ENCODE results near the gene PNMA8A.
A peak's percentile ranks its signal among the peaks of the same experiment; 100 is the strongest.
"Not testable (repeated sequence)": the region's sequence is repeated elsewhere in the genome, so short reads cannot be mapped to it uniquely, and the experiment has no call there.

Gene PNMA8A

GRCh38 chr19:46471116-46471733 lies at the start of gene PNMA8A:
PNMA8A (minus strand) TSS chr19:46471563; CDS start chr19:46471035, 528 bp downstream.
- DNase-seq (ENCODE audit: low spot score), result no peak

GRCh38 chr19:46520616-46521015 lies 49.3 kb upstream of the PNMA8A start:
- no peak for DNase-seq (ENCODE audit: low spot score)

GRCh38 chr19:46517471-46517870 lies 46.1 kb upstream of the PNMA8A start:
- DNase-seq (ENCODE audit: low spot score), result no peak

- DNase-seq (ENCODE audit: low spot score), result peak; percentile 69
Observed at GRCh38 chr19:46515879-46516350, 44.6 kb upstream of the PNMA8A start.

- no peak for DNase-seq (ENCODE audit: low spot score)
Observed at GRCh38 chr19:46515290-46515609, 43.9 kb upstream of the PNMA8A start.

- DNase-seq (ENCODE audit: low spot score), result no peak
Observed at GRCh38 chr19:46514589-46515289, 43.4 kb upstream of the PNMA8A start.

- DNase-seq (ENCODE audit: low spot score), result peak; percentile 73
Observed at GRCh38 chr19:46513461-46514236, 42.3 kb upstream of the PNMA8A start.

- no peak for DNase-seq (ENCODE audit: low spot score)
Observed at GRCh38 chr19:46511237-46511636, 39.9 kb upstream of the PNMA8A start.

GRCh38 chr19:46508206-46508605 lies 36.8 kb upstream of the PNMA8A start:
- no peak for DNase-seq (ENCODE audit: low spot score)

GRCh38 chr19:46503848-46504453 lies 32.6 kb upstream of the PNMA8A start:
- DNase-seq (ENCODE audit: low spot score), result no peak

GRCh38 chr19:46502891-46503290 lies 31.5 kb upstream of the PNMA8A start:
- DNase-seq (ENCODE audit: low spot score), result no peak

GRCh38 chr19:46499692-46500091 lies 28.3 kb upstream of the PNMA8A start:
- no peak for DNase-seq (ENCODE audit: low spot score)

GRCh38 chr19:46497773-46498172 lies 26.4 kb upstream of the PNMA8A start:
- DNase-seq (ENCODE audit: low spot score), result no peak

- not testable (repeated sequence) for DNase-seq (ENCODE audit: low spot score)
Observed at GRCh38 chr19:46496886-46497285, 25.5 kb upstream of the PNMA8A start.

- DNase-seq (ENCODE audit: low spot score), result no peak
Observed at GRCh38 chr19:46496304-46496703, 24.9 kb upstream of the PNMA8A start.

- DNase-seq (ENCODE audit: low spot score), result no peak
Observed at GRCh38 chr19:46495786-46496099, 24.4 kb upstream of the PNMA8A start, which contains the start of gene PNMA8B. PNMA8B (minus strand) TSS chr19:46495867; CDS start chr19:46495465, 402 bp downstream.

GRCh38 chr19:46494941-46495785 lies 23.8 kb upstream of the PNMA8A start:
- DNase-seq (ENCODE audit: low spot score), result no peak

- no peak for DNase-seq (ENCODE audit: low spot score)
Observed at GRCh38 chr19:46494146-46494940, 23.0 kb upstream of the PNMA8A start.

GRCh38 chr19:46493236-46494145 lies 22.1 kb upstream of the PNMA8A start:
- no peak for DNase-seq (ENCODE audit: low spot score)

GRCh38 chr19:46492841-46493235 lies 21.5 kb upstream of the PNMA8A start:
- DNase-seq (ENCODE audit: low spot score), result no peak
